Uterus (tissue), 2 donors: ENCODE results near the gene TMEM120B.

ENCODE experiments used
- POLR2A ChIP-seq, 2 donors: fragments of 450-650 bp; IDR thresholded peaks; one replicate each; pipeline ENCODE4 v1.6.1; 2016; ENCODE audit warnings: antibody characterized with exemption in 2 of 2, mild to moderate bottlenecking in 1 of 2, moderate library complexity in 1 of 2
- TF ChIP-seq, protein P1 (sequence below), 4 experiments: fragments of 200-600 bp in 2 of 4; fragments of 450-650 bp in 2 of 4; sonication (generic) in 2 of 4; IDR thresholded peaks; one replicate each; pipeline ENCODE4 v1.5.1; 2016 to 2019; ENCODE audit warnings: antibody characterized with exemption in 4 of 4, mild to moderate bottlenecking in 2 of 4, moderate library complexity in 1 of 4

DNA sequence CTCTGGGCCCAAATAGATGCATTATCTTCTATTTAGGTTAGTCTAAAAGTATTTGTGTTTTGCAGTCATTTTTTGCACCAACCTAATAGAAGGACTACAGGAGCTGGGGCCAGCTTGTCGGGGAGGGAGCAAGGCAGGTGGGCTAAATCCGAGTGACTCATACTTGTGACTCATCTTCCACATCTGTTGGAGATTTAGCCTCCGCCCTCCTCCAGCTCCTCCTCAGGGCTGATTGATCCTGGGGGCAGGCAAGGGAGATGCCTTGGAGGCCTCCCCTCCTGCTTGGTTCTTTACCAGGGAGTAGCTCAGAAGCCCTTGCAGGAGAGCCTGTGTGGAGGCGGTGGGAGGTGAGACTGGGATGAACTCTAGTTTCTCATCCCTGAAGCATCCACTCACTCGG, 53.0 kb downstream of the TMEM120B start:
- TF ChIP-seq, protein P1, sequence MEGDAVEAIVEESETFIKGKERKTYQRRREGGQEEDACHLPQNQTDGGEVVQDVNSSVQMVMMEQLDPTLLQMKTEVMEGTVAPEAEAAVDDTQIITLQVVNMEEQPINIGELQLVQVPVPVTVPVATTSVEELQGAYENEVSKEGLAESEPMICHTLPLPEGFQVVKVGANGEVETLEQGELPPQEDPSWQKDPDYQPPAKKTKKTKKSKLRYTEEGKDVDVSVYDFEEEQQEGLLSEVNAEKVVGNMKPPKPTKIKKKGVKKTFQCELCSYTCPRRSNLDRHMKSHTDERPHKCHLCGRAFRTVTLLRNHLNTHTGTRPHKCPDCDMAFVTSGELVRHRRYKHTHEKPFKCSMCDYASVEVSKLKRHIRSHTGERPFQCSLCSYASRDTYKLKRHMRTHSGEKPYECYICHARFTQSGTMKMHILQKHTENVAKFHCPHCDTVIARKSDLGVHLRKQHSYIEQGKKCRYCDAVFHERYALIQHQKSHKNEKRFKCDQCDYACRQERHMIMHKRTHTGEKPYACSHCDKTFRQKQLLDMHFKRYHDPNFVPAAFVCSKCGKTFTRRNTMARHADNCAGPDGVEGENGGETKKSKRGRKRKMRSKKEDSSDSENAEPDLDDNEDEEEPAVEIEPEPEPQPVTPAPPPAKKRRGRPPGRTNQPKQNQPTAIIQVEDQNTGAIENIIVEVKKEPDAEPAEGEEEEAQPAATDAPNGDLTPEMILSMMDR (IDR thresholded peaks at IDR 0.05) = no peak
- TF ChIP-seq POLR2A (IDR thresholded peaks at IDR 0.05) = no peak
